PFSK-1 (cell line): ENCODE data around the gene MYG1. TPM values are rescaled to one million over a fixed set of nuclear protein-coding genes. Genes with fewer than 3 reads are reported as not detected.
A peak's percentile ranks its signal among the peaks of the same experiment; 100 is the strongest.

Experiments
- FOXP2 ChIP-seq: optimal IDR thresholded peaks from 2 replicates; pipeline ENCODE3; 2011; ENCODE audit warnings: borderline replicate concordance, control low read depth, inconsistent platforms; ENCODE audit not compliant: insufficient read depth; ENCODE audit errors: extremely low read length, extremely low read depth
- POLR2AphosphoS5 ChIP-seq: IDR thresholded peaks from 2 replicates; pipeline ENCODE4 v1.6.1; 2012; ENCODE audit warnings: low read depth, mild to moderate bottlenecking, control low read depth, low read length, moderate library complexity
- SIN3A ChIP-seq: IDR thresholded peaks from 2 replicates; pipeline ENCODE4 v1.6.1; 2012; ENCODE audit warnings: mild to moderate bottlenecking, low read length, moderate library complexity, borderline replicate concordance; ENCODE audit not compliant: insufficient read depth
- TAF1 ChIP-seq: IDR thresholded peaks from 2 replicates; pipeline ENCODE4 v1.6.1; 2012; ENCODE audit warnings: low read length, control low read depth, borderline replicate concordance; ENCODE audit not compliant: insufficient read depth
- polyA plus RNA-seq: library from polyadenylated mRNA; unstranded; fragments of >200 nt; gene quantifications from one replicate; pipeline ENCODE4 v1.2.1, GENCODE V29; 2012; ENCODE audit warnings: low read depth, missing spikeins; ENCODE audit not compliant: insufficient read length
- TF ChIP-seq, protein P1 (sequence below), 2 experiments: IDR thresholded peaks; 2 replicates each; pipeline versions ENCODE4 v1.6.1 to v1.8.0; 2011 to 2012; ENCODE audit warnings: low read depth in 2 of 2, low read length in 2 of 2, control low read depth in 1 of 2, inconsistent platforms in 1 of 2, mild to moderate bottlenecking in 1 of 2, moderate library complexity in 1 of 2; ENCODE audit not compliant: insufficient read depth in 1 of 2

MYG1 gene, protein sequence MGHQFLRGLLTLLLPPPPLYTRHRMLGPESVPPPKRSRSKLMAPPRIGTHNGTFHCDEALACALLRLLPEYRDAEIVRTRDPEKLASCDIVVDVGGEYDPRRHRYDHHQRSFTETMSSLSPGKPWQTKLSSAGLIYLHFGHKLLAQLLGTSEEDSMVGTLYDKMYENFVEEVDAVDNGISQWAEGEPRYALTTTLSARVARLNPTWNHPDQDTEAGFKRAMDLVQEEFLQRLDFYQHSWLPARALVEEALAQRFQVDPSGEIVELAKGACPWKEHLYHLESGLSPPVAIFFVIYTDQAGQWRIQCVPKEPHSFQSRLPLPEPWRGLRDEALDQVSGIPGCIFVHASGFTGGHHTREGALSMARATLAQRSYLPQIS
- 106 TPM for polyA plus RNA-seq

DNA sequence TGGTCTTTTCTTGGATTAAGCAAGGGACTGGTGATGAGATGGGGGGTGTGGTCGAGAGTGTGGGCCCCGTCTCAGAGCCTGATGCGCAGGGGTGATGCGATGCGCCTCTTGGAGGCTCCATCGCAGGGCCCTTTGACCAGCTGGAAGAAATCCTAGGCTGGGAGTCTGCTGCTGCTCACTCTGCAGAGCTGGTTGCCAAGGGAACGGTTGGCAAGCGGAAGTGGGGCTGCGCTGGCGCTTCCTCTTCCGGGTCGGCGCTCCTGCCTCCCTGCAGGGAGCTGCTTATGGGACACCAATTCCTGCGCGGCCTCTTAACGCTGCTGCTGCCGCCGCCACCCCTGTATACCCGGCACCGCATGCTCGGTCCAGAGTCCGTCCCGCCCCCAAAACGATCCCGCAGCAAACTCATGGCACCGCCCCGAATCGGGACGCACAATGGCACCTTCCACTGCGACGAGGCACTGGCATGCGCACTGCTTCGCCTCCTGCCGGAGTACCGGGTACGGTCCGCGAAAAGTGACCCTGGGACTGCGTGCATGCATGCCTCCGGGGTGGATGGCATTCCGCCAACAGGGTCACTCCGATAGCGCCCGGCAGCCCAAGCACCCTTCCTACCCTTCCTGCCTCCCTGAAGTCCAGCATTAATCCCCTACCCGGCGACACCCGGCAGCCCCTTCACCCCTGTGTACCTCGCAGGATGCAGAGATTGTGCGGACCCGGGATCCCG is at the start of gene MYG1:
Gene MYG1 (plus strand): TSS at position 242 of the 727 bp plus-strand sequence. CDS start 43 bp downstream, at position 285.
- TF ChIP-seq, protein P1, sequence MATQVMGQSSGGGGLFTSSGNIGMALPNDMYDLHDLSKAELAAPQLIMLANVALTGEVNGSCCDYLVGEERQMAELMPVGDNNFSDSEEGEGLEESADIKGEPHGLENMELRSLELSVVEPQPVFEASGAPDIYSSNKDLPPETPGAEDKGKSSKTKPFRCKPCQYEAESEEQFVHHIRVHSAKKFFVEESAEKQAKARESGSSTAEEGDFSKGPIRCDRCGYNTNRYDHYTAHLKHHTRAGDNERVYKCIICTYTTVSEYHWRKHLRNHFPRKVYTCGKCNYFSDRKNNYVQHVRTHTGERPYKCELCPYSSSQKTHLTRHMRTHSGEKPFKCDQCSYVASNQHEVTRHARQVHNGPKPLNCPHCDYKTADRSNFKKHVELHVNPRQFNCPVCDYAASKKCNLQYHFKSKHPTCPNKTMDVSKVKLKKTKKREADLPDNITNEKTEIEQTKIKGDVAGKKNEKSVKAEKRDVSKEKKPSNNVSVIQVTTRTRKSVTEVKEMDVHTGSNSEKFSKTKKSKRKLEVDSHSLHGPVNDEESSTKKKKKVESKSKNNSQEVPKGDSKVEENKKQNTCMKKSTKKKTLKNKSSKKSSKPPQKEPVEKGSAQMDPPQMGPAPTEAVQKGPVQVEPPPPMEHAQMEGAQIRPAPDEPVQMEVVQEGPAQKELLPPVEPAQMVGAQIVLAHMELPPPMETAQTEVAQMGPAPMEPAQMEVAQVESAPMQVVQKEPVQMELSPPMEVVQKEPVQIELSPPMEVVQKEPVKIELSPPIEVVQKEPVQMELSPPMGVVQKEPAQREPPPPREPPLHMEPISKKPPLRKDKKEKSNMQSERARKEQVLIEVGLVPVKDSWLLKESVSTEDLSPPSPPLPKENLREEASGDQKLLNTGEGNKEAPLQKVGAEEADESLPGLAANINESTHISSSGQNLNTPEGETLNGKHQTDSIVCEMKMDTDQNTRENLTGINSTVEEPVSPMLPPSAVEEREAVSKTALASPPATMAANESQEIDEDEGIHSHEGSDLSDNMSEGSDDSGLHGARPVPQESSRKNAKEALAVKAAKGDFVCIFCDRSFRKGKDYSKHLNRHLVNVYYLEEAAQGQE (IDR thresholded peaks at IDR 0.05; ENCODE audit: insufficient read depth in 1 of 2, low read depth in 2 of 2, low read length in 2 of 2): no peak
- peak; percentile 31; the same call in 1 of the 2 replicates for TF ChIP-seq SIN3A
- peak; percentile 93 for TF ChIP-seq POLR2AphosphoS5
- peak; percentile 58; the same call in 1 of the 2 replicates for TF ChIP-seq TAF1
- peak; percentile 43 for TF ChIP-seq FOXP2

DNA sequence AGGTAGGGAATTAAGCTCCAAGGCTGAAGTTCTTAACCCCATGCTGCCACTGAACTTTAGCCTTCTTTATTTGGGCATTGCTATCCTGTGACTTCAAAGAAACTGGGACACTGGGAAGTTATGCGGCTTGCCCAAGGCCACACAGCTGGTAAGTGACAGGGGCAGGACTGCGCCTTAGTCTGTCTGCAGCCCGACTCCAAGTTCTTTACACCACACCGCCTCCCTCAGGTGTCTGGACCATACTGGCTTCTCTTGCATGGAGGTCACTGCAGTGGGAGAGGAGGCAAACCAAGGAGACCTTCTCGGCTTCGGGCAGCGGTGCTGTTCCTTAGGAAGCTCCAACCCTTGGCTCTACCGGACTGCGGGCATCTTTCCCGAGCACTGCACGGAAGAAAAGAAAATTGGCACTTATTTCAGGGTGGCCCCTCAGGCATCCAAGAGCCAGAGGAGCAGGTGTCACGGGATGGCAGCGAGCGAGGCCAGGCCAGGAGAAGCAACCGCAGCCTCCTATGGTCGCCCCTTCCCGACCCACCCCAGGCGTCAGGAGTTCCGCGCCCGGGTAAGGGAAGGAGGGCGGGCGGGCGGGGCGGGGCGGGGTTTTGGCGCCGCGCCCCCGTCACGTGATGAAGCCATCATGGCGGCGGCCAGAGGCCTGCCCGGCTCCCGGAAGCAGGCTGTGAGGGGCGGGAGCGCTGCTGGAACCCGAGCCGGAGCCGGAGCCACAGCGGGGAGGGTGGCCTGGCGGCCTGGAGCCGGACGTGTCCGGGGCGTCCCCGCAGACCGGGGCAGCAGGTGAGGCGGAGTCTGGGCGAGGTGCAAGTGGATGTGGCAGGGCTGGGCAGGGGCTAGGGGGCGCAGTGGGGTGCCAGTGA is 47.8 kb upstream of the MYG1 start:
- TF ChIP-seq POLR2AphosphoS5: peak; percentile 41; the same call in 1 of the 2 replicates
- TF ChIP-seq FOXP2: peak; percentile 50
- TF ChIP-seq SIN3A: peak; percentile 46; the same call in 1 of the 2 replicates
- TF ChIP-seq TAF1: peak; percentile 51; the same call in 1 of the 2 replicates
- TF ChIP-seq, protein P1 (IDR thresholded peaks at IDR 0.05; ENCODE audit: insufficient read depth in 1 of 2, low read depth in 2 of 2, low read length in 2 of 2): no peak

DNA sequence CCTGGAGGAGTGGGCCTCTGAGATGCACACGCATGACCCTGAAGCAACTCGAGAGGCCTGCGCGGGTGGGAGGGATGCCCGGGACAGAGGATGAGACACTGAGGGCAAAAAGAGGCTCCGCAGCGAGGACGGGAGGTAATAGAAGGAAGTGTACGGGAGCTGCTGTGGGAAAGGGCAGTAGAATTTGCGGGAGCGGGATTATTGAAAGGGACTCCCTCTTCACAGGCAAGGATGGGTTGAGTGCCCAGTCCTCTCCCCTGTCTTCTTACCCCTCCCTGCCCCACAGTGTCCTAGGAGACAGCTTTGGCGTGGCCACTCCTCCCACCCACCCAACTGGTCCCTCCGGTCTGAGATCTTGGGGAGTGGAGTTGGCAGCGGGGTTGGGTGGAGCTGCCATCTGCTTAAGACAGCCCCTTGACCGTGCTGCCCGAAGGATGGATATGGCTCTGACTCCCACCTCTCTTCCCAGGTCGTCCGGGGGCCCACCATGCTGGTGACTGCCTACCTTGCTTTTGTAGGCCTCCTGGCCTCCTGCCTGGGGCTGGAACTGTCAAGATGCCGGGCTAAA is 47.1 kb upstream of the MYG1 start:
- TF ChIP-seq SIN3A: no peak
- TF ChIP-seq FOXP2: no peak
- TF ChIP-seq TAF1: no peak
- TF ChIP-seq POLR2AphosphoS5: no peak
- TF ChIP-seq, protein P1 (IDR thresholded peaks at IDR 0.05; ENCODE audit: insufficient read depth in 1 of 2, low read depth in 2 of 2, low read length in 2 of 2): no peak

DNA sequence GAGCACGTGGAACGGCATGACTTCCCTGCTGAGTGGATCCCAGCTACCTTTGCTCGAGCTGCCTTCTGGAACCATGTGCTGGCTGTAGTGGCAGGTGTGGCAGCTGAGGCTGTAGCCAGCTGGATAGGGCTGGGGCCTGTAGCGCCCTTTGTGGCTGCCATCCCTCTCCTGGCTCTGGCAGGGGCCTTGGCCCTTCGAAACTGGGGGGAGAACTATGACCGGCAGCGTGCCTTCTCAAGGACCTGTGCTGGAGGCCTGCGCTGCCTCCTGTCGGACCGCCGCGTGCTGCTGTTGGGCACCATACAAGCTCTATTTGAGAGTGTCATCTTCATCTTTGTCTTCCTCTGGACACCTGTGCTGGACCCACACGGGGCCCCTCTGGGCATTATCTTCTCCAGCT is 46.2 kb upstream of the MYG1 start:
- TF ChIP-seq TAF1 (no peak), POLR2AphosphoS5 (no peak), SIN3A (no peak), FOXP2 (no peak)
- TF ChIP-seq, protein P1 (IDR thresholded peaks at IDR 0.05; ENCODE audit: insufficient read depth in 1 of 2, low read depth in 2 of 2, low read length in 2 of 2): no peak
